AG20443 (cell line): ENCODE results near the gene TFPI.
"Not testable (repeated sequence)": the region's sequence is repeated elsewhere in the genome, so short reads cannot be mapped to it uniquely, and the experiment has no call there.

Experiments used
- DNase-seq: peaks from one replicate; pipeline ENCODE4 v3.0.0; 2012; ENCODE audit warnings: low spot score, mixed read lengths

The TFPI gene

DNA sequence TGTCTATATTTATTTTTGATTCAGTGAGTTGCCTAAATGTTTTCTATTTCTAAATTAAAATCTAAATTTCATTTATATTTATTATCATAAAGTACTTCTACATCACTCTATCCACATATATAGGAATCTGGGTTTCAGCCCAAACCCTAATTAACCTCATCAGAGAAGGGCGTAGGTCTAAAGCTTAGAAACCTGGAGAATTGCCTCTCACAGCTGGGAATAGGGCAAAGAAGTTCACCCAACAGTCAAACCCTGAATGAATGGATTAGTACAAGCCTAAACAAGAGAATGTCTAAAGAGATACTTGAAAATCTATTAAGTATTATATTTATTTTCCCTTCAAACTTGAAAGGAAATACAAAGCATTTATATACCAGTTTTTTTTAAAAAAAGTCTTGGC, 26.2 kb downstream of the TFPI start:
- DNase-seq = no peak

DNA sequence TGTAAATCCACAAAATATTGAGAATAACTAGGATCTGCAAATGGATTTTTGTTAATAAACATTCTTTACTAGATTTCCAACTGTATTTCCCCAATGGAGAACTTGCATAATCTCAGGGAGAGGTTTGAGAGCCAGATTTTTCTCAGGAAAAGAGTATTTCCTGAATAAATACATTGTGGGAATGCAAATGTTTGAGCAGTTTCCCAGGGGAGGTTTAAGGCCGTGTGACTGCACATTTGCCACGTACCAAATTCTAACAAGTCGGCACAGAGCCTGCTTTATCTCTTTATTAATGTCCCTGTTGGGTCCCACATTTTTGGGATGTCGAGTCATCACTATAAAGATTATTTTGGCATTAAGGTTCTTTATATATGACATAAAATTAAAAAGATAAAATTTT, 27.0 kb downstream of the TFPI start:
- peak; percentile 14 for DNase-seq

DNA sequence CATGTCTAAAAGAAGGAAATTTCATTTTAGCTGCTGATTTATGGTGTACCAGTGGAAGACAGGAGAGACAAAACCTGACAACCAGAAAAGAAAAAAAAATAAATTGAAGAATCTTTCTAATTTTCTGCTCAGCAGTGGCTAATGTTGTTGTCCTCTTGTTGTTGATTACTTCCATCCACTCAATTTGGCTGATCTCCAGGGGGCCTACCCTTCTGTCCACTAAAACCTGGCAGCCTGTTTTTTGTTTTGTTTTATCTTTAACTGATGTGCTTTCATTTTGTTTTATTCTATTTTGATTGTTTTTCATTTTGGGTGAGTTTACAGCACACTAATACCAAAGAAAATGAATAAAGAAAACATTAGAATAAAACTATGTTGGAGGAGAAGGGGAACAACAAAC, 27.4 kb downstream of the TFPI start:
- no peak for DNase-seq

DNA sequence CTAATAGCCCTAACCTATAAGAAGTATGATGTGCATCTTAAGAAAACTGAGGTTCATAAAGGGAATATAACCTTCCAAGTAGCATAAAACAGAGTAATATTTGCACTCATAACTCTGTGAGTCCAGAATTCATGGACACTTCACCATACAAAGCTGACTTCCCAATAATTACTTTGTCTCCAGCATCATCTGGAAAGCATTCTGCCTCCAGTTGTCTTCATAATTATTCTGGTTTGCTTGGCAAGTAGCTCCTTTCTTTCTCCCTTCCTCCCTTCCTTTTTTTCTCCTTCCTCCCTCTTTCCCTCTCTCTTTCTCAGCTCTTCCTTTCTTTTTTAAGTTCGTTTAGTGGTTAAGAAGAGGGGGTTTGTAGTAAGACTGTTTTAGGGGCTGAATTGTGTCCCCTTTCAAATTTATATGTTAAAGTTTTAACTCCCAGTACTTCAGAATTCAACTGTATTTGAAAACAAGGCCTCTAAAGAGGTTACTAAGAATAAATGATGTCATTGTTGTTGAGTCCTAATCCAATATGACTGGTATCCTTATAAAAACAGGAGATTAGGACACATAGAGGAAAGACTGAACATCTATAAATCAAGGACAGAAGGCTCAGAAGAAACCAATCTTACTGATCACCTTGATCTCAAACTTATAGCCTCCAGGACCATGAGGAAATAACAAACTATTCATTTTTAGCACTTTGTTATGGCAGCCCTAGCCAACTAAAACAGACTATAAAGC, 28.9 kb downstream of the TFPI start:
- DNase-seq = no peak

DNA sequence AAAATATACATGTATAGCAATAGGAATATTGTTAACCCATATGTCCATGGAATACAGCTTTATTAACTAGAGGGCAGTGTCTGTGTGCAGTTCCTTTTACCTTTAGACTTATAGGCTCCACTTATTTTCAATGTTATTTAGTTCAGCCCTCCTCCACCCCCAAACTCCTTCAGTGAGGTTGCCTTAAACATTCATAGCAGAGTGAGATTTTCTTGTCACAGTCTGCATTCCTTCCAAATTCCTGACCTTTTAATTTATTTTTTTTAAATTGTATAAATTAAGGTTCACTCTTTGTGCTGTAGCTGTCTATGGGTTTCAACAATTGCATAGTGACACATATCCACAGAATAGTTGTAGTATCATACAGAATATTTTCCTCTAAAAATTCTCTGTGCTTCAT, 30.9 kb downstream of the TFPI start:
- DNase-seq = no peak

DNA sequence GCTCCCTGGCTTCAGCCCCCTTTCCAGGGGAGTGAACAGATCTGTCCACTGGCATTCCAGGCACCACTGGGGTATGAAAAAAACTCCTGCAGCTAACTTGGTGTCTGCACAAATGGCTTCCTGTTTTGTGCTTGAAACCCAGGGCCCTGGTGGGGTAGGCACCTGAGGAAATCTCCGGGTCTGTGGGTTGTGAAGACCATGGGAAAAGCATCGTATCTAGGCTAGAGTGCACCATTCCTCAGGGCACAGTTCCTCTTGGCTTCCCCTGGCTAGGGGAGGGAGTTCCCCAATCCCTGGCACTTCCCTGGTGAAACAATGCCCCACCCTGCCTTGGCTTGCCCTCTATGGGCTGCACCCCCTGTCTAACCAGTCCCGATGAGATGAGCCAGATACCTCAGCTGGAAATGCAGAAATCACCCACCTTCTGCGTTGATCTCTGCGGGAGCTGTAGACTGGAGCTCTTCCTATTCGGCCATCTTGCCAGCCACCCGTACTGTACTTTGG, 34.1 kb downstream of the TFPI start:
- no peak for DNase-seq

DNA sequence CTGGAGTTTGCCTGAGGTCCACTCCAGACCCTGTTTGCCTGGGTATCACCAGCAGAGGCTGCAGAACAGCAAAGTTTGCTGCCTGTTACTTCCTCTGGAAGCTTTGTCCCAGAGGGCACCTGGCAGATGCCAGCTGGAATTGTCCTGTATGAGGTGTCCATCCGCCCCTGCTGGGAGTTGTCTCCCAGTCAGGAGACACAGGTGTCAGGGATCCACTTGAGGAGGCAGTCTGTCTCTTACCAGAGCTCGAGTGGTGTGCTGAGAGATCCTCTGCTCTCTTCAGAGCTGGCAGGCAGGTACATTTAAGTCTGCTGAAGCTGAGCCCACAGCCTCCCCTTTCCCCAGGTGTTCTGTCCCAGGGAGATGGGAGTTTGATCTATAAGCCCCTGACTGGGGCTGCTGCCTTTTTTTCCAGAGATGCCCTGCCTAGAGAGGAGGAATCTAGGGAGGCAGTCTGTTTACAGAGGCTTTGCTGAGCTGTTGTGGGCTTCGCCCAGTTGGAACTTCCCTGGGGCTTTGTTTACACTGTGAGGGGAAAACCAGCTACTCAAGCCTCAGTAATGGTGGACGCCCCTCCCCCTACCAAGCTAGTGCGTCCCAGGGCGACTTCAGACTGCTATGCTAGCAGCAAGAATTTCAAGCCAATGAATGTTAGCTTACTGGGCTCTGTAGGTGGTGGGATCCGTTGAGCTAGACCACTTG, 34.7 kb downstream of the TFPI start:
- no peak for DNase-seq

DNA sequence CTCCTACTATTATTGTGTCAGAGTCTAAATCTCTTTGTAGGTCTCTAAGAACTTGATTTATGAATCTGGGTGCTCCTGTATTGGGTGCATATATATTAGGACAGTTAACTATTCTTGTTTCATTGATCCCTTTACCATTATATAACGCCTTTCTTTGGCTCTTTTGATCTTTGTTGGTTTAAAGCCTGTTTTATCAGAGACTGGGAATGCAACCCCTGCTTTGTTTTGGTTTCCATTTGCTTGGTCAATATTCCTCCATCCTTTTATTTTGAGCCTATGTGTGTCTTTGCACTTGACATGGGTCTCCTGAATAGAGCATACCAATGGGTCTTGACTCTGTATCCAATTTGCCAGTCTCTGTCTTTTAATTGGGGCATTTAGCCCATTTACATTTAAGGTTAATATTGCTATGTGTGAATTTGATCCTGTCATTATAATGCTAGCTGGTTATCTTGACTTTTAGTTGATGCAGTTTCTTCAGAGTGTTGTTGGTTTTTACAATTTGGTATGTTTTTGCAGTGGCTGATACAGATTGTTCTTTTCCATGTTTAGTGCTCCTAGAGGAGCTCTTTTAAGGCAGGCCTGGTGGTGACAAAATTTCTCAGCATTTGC, 36.4 kb downstream of the TFPI start:
- not testable (repeated sequence) for DNase-seq

DNA sequence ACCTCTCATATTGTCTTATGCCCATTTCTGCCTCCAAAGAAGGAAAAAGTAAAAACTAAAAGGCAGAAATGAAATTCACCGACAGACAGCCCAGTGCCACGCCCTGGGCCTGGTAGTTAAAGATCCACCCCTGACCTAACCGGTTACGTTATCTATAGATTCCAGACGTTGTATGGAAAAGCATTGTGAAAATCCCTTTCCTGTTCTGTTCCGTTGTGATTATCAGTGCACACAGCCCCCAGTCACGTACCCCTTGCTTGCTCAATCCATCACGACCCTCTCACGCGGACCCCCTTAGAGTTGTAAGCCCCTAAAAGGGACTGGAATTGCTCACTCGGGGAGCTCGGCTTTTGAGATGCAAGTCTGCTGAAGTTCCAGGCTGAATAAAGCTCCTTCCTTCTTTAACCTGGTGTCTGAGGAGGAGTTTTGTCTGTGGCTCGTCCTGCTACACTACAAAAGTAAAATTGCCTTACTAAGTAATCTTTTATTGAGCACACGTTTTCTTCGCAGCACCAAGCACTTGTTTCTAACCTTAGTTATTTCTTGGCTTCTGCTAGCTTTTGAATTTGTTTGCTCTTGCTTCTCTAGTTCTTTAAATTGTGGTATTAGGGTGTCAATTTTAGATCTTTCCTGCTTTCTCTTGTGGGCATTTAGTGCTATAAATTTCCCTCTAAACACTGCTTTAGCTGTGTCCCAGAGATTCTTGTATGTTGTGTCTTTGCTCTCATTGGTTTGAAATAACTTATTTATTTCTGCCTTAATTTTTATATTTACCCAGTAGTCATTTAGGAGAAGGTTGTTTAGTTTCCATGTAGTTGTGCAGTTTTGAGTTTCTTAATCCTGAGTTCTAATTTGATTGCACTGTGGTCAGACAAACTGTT, 37.4 kb downstream of the TFPI start:
- DNase-seq = not testable (repeated sequence)

DNA sequence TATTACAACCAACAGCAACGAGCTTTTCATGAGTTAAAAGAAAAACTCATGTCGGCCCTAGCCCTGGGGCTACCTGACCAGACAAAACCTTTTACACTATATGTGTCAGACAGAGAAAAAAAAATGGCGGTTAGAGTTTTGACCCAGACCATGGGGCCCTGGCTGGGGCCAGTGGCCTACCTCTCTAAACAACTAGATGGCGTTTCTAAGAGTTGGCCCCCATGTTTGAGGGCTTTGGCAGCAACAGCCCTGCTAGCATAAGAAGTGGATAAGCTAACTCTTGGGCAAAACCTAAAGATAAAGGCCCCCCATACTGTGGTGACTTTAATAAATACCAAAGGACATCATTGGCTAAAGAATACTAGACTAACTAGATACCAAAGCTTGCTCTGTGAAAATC, 39.3 kb downstream of the TFPI start:
- no peak for DNase-seq

DNA sequence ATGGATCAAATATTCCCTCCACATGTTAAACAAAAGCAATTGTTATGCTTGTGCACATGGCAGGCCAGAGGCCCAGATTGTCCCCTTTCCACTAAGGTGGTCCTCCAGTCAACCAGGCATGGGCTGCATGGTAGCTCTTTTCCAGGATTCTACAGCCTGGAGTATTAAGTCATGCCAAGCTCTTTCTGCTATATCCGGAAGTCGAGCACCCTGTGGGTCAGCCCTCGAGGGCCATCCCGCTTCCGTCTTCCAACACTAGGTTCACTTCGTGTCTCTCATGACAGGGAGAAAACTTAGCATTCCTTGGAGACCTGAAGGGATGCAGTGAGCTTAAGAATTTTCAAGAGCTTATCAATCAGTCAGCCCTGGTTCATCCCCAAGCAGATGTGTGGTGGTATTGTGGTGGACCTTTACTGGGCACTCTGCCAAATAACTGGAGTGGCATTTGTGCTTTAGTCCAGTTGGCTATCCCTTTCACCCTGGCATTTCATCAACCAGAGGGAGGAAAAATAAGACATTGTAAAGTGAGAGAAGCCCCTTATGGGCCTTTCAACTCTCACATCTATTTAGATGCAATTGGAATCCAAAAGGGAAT, 39.9 kb downstream of the TFPI start:
- DNase-seq = not testable (repeated sequence)

DNA sequence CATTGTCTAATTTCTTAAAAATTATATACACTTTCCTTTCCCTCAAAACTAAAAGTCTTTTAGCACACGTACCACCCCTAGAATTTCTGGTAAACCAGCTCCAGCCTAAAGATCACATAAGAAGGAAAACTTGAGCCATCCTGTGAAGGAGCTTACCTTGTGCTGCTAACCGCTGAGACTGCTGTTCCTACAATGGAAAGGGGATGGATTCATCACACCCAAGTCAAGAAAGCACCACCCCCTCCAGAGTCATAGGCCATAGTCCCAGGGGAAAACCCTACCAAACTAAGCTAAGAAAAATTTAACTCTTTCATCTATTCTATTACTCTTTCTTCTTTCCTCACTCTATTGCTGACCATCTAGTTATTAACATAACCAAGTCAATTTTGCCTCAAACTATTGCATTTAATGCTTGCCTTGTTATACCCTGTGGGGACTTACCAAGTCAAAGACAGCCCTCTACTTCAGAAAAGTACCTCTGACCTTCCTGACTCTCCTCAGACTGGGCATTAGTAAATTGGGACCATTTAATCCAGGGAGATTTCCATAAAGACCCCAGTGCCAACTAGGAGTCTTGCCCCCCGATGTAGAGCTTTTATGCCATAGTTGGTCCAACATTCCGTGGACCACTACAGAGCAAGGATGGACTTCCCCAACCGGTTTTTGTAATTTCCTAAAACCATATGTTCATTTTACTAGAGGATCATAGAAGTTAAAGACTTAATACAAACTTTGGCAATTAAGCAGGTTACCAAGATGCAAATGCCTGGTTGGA, 40.6 kb downstream of the TFPI start:
- not testable (repeated sequence) for DNase-seq

DNA sequence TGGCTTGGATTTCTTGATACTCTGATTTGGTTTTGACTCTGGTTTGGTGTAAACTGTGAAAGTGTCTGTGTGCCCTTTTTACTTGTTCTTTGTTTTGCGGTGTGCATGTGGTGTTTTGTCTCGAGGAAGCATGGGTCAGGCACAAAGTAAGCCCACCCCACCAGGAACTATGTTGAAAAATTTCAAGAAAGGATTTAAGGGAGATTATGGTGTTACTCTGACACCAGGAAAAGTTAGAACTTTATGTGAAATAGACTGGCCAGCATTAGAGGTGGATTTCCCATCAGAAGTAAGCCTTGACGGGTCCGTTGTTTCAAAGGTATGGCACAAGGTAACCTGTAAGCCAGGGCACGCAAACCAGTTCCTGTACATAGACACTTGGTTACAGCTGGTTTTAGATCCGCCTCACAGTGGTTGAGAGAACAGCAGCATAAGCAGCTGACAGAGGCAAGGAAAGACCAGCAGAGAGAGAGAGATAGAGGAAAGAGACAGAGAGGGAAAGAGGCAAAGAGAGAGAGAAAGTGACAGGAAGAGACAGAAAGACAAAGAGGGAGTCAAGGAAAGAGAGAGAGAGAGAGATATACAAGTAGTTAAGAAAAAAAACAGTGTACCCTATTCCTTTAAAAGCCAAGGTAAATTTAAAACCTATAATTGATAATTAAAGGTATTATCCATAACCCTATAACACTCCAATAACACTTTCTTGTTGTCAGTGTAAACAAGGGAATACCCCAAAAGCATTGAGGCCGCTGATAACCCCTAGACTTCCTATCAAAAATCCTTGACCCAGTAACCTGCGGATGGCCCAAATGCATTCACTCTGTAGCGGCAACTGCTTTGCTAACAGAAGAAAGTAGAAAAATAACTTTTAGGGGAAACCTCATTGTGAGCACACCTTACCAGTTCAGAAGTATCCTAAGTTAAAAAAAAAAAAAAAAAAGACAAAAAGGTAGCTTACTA, 42.6 kb downstream of the TFPI start:
- no peak for DNase-seq

DNA sequence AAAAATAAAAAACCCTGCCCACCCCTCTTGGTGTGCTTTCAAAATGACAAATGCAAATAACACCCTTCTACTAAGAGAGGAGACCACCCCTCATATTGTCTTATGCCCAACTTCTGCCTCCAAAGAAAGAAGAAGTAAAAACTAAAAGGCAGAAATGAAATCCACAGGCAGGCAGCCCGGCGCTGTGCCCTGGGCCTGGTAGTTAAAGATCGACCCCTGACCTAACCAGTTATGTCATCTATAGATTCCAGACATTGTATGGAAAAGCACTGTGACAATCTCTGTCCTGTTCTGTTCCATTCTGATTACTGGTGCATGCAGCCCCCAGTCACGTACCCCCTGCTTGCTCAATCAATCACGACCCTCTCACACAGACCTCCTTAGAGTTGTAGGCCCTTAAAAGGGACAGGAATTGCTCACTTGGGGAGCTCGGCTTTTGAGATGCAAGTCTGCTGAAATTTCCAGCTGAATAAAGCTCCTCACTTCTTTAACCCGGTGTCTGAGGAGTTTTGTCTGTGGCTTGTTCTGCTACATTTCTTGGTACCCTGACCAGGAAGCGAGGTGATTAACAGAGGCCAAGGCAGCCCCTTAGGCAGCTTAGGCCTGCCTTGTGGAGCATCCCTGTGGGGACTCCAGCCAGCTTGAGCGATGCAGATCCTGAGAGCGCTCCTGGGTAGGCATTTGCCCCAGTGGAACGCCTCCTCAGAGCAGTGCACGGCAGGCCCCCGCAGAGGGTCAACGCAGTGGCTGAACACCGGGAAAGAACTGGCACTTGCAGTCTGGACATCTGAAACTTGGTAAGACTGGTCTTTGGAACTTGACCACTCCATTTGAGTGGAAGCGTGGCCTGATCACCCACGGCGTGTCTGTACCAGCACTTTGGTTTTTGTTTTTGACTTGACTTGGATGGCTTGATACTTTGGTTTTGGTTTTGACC, 43.5 kb downstream of the TFPI start:
- DNase-seq = not testable (repeated sequence)

DNA sequence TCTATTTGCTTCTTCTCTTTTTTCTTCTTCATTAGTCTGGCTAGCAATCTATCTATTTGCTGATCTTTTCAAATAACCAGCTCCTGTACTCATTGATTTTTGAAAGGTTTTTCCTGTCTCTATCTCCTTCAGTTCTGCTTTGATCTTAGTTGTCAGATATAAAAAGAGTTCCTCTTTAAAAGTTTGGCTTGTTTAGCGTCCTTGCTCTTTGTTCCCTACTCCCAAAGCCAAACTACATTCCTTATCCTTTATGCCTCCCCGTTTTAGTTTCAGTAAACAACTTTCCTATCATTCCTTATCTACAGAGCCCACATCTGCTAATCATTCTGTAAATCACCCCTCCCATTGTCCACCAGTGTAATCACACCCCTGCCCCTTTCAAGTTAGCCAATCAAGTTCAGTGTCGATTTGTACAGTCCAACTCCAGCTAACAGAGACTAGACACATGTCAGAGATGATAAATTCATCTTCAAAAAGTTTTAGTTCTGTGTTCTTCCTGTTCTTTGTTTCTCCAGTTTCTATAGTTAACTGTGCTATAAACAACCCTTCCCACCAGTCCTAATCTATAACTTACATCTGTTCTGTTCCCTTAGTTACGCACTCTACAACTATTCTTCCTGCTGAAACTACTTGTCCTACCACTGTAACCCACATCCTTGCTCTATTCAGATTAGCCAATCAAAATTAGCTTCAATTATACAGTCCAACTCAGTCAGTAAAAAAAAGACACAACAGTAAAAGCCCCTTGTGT, 44.4 kb downstream of the TFPI start:
- no peak for DNase-seq

DNA sequence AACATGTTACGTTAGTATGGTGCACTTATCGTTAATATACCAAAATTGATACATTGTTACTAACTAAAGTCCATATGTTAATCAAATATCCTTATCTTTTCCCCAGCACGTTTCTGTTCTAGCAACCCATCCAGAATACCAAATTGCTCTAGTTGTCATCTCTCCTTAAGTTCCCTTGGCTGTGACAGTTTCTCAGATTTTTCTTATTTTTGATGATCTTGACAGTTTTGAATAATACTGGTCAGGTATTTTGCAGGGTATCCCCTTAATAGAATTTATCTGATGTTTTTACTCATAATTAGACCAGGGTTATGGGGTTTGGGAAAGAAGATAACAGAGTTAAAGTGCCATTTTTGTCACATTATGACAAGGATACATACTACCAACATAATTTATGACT, 47.8 kb downstream of the TFPI start:
- no peak for DNase-seq

DNA sequence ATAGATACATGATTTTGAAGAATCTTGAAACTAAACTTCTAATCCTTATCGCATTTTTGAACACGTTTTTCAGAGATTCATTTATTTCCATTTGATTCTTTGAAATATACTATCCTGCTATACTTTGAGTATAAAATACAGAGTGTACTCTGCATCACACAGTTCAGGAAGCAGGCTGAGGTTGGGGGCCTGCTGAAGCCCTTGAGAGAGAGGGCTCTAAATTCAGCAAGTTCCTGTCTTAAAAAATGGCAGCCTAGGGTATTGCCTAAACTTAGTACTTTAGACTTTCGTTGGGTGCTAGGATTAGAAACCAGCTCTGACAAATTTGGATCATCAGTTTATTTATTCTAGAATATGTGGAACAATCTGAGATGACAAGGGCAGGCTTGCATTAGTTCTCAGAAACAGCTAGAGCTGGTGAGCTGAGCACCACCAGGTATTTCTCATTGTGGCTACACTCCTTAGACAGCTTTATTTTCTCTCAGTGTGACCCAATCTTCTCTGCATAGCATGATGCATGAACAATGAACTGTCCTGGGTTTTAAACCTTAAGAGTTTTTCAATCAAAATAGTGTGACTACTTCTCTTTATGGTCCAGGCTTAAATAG, 49.1 kb downstream of the TFPI start:
- no peak for DNase-seq
